Measurements from ENCODE around the gene ZNF407. TPM values are rescaled to one million over a fixed set of nuclear protein-coding genes. Genes with fewer than 3 reads are reported as not detected.
A peak's percentile ranks its signal among the peaks of the same experiment; 100 is the strongest.

ZNF407 gene
- total and polyA plus RNA-seq, 7 experiments from 2014 or later = 6.8 to 31.3 (median 27.9) TPM

- H3K36me3 ChIP-seq (ENCODE audit: control insufficient read depth in 2 of 3, insufficient read depth in 3 of 3, low read length in 3 of 3) = peaks cover 0 to 14% (median 0%) of the 10 kb centered on the region in 3 experiments
- Mint-ChIP-seq H3K27ac (peak overlapping the region in 7 of 9 donors; percentile 49 to 96 (median 74)), H3K9me3 (peaks cover 0 to 10% (median 2%) of the 10 kb centered on the region in 11 donors), H3K4me1 (peaks cover 27 to 51% (median 39%) of the 10 kb centered on the region in 7 donors), H3K4me3 (peak overlapping the region in 3 of 10 donors; percentile 13 to 51 (median 21)), H3K27me3 (no peaks in the 10 kb centered on the region), H3K36me3 (peaks cover 0 to 31% (median 17%) of the 10 kb centered on the region in 5 donors)
- no peak overlapping the region for H3K4me3 ChIP-seq (ENCODE audit: low read length)
- H3K9me3 ChIP-seq (ENCODE audit: control insufficient read depth in 2 of 3, low read length in 3 of 3) = peaks cover 0 to 8% (median 0%) of the 10 kb centered on the region in 3 experiments
- ChIA-PET POLR2A (no interaction called here), CTCF (no interaction called here)
- no peak for DNase-seq
- intact Hi-C loops (cut with micrococcal nuclease) = no loop called here
- H3K27ac ChIP-seq (ENCODE audit: low read depth, low read length) = no peak overlapping the region
- peaks cover 28 to 30% of the 10 kb centered on the region in 2 donors for H3K4me1 ChIP-seq (ENCODE audit: control insufficient read depth in 2 of 2, insufficient read depth in 2 of 2, low read length in 2 of 2)
- no peaks in the 10 kb centered on the region for H3K27me3 ChIP-seq (ENCODE audit: control insufficient read depth in 2 of 2, insufficient read depth in 2 of 2, low read length in 2 of 2)
- ATAC-seq = no peak
Observed at GRCh38 chr18:75067996-75068645, 470.5 kb downstream of the ZNF407 start.

- H3K4me3 Mint-ChIP-seq = peak overlapping the region in 6 of 10 donors; percentile 26 to 89 (median 77)
Observed at GRCh38 chr18:75068682-75069435, 471.2 kb downstream of the ZNF407 start.

GRCh38 chr18:75070235-75070624, 472.6 kb downstream of the ZNF407 start:
- peaks cover 0 to 37% (median 24%) of the 10 kb centered on the region in 5 donors for H3K36me3 Mint-ChIP-seq
- peak overlapping the region; percentile 91 to 99 (median 97) for H3K27ac Mint-ChIP-seq
- intact Hi-C loops (cut with micrococcal nuclease) = loop anchor here (2.0 to 10.0 kb wide), 11 partner anchors 78 to 923 kb away; partner anchors contain the start of genes CNDP2 (in 1 of the 2), FBXO15 (in 1 of the 2), TIMM21 (in 1 of the 2) and ZNF407 (in 1 of the 2)
- no peaks in the 10 kb centered on the region for H3K27me3 Mint-ChIP-seq
- H3K4me3 Mint-ChIP-seq = peak overlapping the region; percentile 82 to 95 (median 87)
- Histone ChIP-seq H3K27ac (ENCODE audit: low read depth, low read length) (peak overlapping the region; percentile 67), H3K4me3 (ENCODE audit: low read length) (peak overlapping the region; percentile 46), H3K27me3 (ENCODE audit: control insufficient read depth in 2 of 2, insufficient read depth in 2 of 2, low read length in 2 of 2) (no peaks in the 10 kb centered on the region), H3K36me3 (ENCODE audit: control insufficient read depth in 2 of 3, insufficient read depth in 3 of 3, low read length in 3 of 3) (no peaks in the 10 kb centered on the region), H3K4me1 (ENCODE audit: control insufficient read depth in 2 of 2, insufficient read depth in 2 of 2, low read length in 2 of 2) (peaks cover 28 to 30% of the 10 kb centered on the region in 2 donors), H3K9me3 (ENCODE audit: control insufficient read depth in 2 of 3, low read length in 3 of 3) (peaks cover 0 to 29% (median 0%) of the 10 kb centered on the region in 3 experiments)
- peaks cover 0 to 30% (median 11%) of the 10 kb centered on the region in 11 donors for H3K9me3 Mint-ChIP-seq
- ATAC-seq (no peak), DNase-seq (no peak)
- CTCF ChIA-PET = no interaction called here
- peaks cover 29 to 57% (median 39%) of the 10 kb centered on the region in 7 donors for H3K4me1 Mint-ChIP-seq
- POLR2A ChIA-PET = interaction anchor here (0.6 to 2.1 kb wide), 9 partner anchors 8 to 438 kb away, joined by 3 to 21 read pairs (median 4); partner anchors contain the start of genes PTGR3 and TSHZ1

More at GRCh38 chr18:75068682-75069435, 471.2 kb downstream of the ZNF407 start:
- peaks cover 0 to 18% (median 6%) of the 10 kb centered on the region in 11 donors for H3K9me3 Mint-ChIP-seq
- H3K4me1 ChIP-seq (ENCODE audit: control insufficient read depth in 2 of 2, insufficient read depth in 2 of 2, low read length in 2 of 2) = peaks cover 28 to 30% of the 10 kb centered on the region in 2 donors
- H3K27ac Mint-ChIP-seq = peak overlapping the region; percentile 51 to 99 (median 97)
- ChIA-PET CTCF (no interaction called here), POLR2A (interaction anchor here (0.7 to 0.9 kb wide), 2 partner anchors 92 to 142 kb away, joined by 3 read pairs; partner anchors contain the start of gene TSHZ1)
- H3K27ac ChIP-seq (ENCODE audit: low read depth, low read length) = peak overlapping the region; percentile 67
- peaks cover 0 to 15% (median 0%) of the 10 kb centered on the region in 3 experiments for H3K9me3 ChIP-seq (ENCODE audit: control insufficient read depth in 2 of 3, low read length in 3 of 3)
- ATAC-seq = no peak
- peaks cover 0 to 37% (median 22%) of the 10 kb centered on the region in 5 donors for H3K36me3 Mint-ChIP-seq
- intact Hi-C loops (cut with micrococcal nuclease) = no loop called here
- H3K27me3 Mint-ChIP-seq = no peaks in the 10 kb centered on the region
- H3K4me3 ChIP-seq (ENCODE audit: low read length) = no peak overlapping the region
- DNase-seq = no peak
- peaks cover 28 to 52% (median 39%) of the 10 kb centered on the region in 7 donors for H3K4me1 Mint-ChIP-seq
- peaks cover 0 to 7% (median 0%) of the 10 kb centered on the region in 3 experiments for H3K36me3 ChIP-seq (ENCODE audit: control insufficient read depth in 2 of 3, insufficient read depth in 3 of 3, low read length in 3 of 3)
- H3K27me3 ChIP-seq (ENCODE audit: control insufficient read depth in 2 of 2, insufficient read depth in 2 of 2, low read length in 2 of 2) = no peaks in the 10 kb centered on the region

GRCh38 chr18:75070625-75071483, 473.2 kb downstream of the ZNF407 start:
- Histone ChIP-seq H3K27ac (ENCODE audit: low read depth, low read length) (peak overlapping the region; percentile 67), H3K4me3 (ENCODE audit: low read length) (peak overlapping the region; percentile 46), H3K9me3 (ENCODE audit: control insufficient read depth in 2 of 3, low read length in 3 of 3) (peaks cover 0 to 34% (median 0%) of the 10 kb centered on the region in 3 experiments), H3K27me3 (ENCODE audit: control insufficient read depth in 2 of 2, insufficient read depth in 2 of 2, low read length in 2 of 2) (no peaks in the 10 kb centered on the region), H3K36me3 (ENCODE audit: control insufficient read depth in 2 of 3, insufficient read depth in 3 of 3, low read length in 3 of 3) (no peaks in the 10 kb centered on the region), H3K4me1 (ENCODE audit: control insufficient read depth in 2 of 2, insufficient read depth in 2 of 2, low read length in 2 of 2) (peaks cover 28 to 30% of the 10 kb centered on the region in 2 donors)
- peak; percentile 85 for ATAC-seq
- H3K27me3 Mint-ChIP-seq = no peaks in the 10 kb centered on the region
- peaks cover 0 to 31% (median 19%) of the 10 kb centered on the region in 5 donors for H3K36me3 Mint-ChIP-seq
- ChIA-PET CTCF (no interaction called here), POLR2A (interaction anchor here (0.6 to 2.1 kb wide), 13 partner anchors 7 to 472 kb away, joined by 3 to 21 read pairs (median 4); partner anchors contain the start of genes PTGR3 and TSHZ1)
- peaks cover 29 to 57% (median 39%) of the 10 kb centered on the region in 7 donors for H3K4me1 Mint-ChIP-seq
- peak overlapping the region; percentile 91 to 99 (median 97) for H3K27ac Mint-ChIP-seq
- intact Hi-C loops (cut with micrococcal nuclease) = loop anchor here (1.0 to 10.0 kb wide), 17 partner anchors 42 to 924 kb away; partner anchors contain the start of genes ZNF407 (in 2 of the 2), CNDP2 (in 1 of the 2), FBXO15 (in 1 of the 2) and PTGR3 (in 1 of the 2)
- peaks cover 0 to 35% (median 13%) of the 10 kb centered on the region in 11 donors for H3K9me3 Mint-ChIP-seq
- DNase-seq = peak; percentile 26 to 75 (median 71)
- peak overlapping the region; percentile 82 to 95 (median 87) for H3K4me3 Mint-ChIP-seq

- Mint-ChIP-seq H3K4me3 (peak overlapping the region; percentile 82 to 95 (median 87)), H3K36me3 (peaks cover 2 to 31% (median 20%) of the 10 kb centered on the region in 5 donors), H3K27me3 (no peaks in the 10 kb centered on the region), H3K9me3 (peaks cover 0 to 41% (median 17%) of the 10 kb centered on the region in 11 donors), H3K27ac (peak overlapping the region; percentile 91 to 99 (median 97)), H3K4me1 (peaks cover 29 to 57% (median 39%) of the 10 kb centered on the region in 7 donors)
- H3K36me3 ChIP-seq (ENCODE audit: control insufficient read depth in 2 of 3, insufficient read depth in 3 of 3, low read length in 3 of 3) = no peaks in the 10 kb centered on the region
- POLR2A ChIA-PET = interaction anchor here (0.7 to 2.1 kb wide), 8 partner anchors 16 to 473 kb away, joined by 3 to 21 read pairs (median 5); partner anchors contain the start of genes PTGR3 and TSHZ1
- peaks cover 0 to 38% (median 0%) of the 10 kb centered on the region in 3 experiments for H3K9me3 ChIP-seq (ENCODE audit: control insufficient read depth in 2 of 3, low read length in 3 of 3)
- no peak for ATAC-seq
- H3K27me3 ChIP-seq (ENCODE audit: control insufficient read depth in 2 of 2, insufficient read depth in 2 of 2, low read length in 2 of 2) = no peaks in the 10 kb centered on the region
- no peak for DNase-seq
- peak overlapping the region; percentile 46 for H3K4me3 ChIP-seq (ENCODE audit: low read length)
- H3K27ac ChIP-seq (ENCODE audit: low read depth, low read length) = peak overlapping the region; percentile 67
- peaks cover 28 to 30% of the 10 kb centered on the region in 2 donors for H3K4me1 ChIP-seq (ENCODE audit: control insufficient read depth in 2 of 2, insufficient read depth in 2 of 2, low read length in 2 of 2)
- intact Hi-C loops (cut with micrococcal nuclease) = loop anchor here (1.0 to 10.0 kb wide), 17 partner anchors 42 to 924 kb away; partner anchors contain the start of genes ZNF407 (in 2 of the 2), CNDP2 (in 1 of the 2), FBXO15 (in 1 of the 2) and PTGR3 (in 1 of the 2)
- CTCF ChIA-PET = no interaction called here
Observed at GRCh38 chr18:75071484-75071785, 473.8 kb downstream of the ZNF407 start.
